GM19239 (cell line): ENCODE measurements around the gene CT47A7.
"Not testable (repeated sequence)": the region's sequence is repeated elsewhere in the genome, so short reads cannot be mapped to it uniquely, and the experiment has no call there.

Source experiments
- DNase-seq: peaks from one replicate; pipeline ENCODE4 v3.0.0; 2011; ENCODE audit warnings: low spot score; ENCODE audit not compliant: insufficient read length
- FAIRE-seq: peaks from 2 replicates; lab custom pipeline; 2011; peaks lifted over from hg19 to GRCh38; lab: Jason Lieb, UNC

CT47A7 gene

DNA sequence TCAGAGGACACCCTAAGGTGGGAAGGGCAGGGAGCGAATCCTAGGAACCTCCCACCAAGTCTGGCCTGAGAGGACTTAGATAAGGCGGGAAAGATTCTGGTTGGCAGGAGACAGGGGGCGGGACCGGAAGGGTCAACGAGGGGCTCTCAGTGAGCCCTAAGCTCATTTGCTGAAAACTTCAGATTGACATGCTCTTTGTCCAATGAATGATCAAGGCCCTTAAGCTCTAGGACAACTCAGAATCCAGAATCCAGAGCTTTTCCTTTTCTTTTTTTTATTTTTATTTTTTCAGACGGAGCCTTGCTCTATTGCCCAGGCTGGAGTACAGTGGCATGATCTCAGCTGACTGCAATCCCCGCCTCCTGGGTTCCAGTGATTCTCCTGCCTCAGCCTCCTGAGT, at the start of gene CT47A7:
Gene CT47A7, minus strand, starts transcription at position 101 of the 400 bp plus-strand sequence. CDS start 255 bp downstream, outside the sequence.
- DNase-seq, FAIRE-seq: not testable (repeated sequence)

DNA sequence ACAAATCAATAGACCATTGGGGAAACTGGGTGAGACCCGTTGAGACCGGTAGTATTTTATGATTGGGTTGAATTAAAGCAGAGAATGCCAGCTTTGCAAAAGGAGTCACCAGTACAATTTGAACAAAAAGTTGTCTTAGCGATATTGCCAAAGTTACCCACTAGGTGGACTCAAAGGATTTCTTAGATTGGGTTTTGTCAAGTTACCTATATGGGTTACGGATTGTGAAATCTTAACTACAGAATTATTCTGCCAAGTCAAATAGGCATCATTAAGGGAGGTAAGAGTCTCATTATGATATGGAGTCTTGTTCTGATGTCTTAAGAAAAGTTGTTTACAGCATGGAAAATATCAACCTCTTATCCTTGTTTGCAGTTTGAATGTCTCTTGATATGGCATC, 44.2 kb upstream of the CT47A7 start:
- DNase-seq (no peak), FAIRE-seq (peak; percentile 74)

DNA sequence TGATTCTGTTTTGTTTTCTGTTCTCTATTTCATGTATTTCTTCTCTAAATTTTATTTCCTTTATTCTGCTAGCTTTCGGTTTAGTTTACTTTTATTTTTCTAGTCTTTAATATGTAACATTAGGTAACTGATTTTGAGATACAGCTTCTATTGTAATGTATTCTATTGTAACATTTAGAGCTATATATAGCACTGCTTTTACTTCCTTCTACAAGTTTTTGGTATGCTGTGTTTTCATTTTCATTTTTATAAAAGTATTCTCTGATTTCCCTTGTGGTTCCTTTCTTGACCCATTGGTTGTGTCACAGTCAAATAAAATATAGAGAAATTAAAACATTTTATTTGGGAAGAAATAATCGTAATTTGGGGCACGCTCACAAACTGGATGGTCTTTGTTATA, 43.0 kb upstream of the CT47A7 start:
- DNase-seq (no peak), FAIRE-seq (no peak)

DNA sequence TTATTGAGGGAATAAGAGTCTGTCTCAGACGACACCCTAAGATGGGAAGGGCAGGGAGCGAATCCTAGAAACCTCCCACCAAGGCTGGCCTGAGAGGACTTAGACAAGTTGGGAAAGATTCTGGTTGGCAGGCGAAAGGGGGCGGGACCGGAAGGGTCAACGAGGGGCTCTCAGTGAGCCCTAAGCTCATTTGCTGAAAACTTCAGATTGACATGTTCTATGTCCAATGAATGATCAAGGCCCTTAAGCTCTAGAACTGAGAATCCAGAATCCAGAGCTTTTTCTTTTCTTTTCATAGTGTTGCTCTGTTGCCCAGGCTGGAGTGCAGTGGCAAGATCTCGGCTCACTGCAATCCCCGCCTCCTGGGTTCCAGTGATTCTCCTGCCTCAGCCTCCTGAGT, 29.3 kb upstream of the CT47A7 start, which contains the start of gene CT47A1:
Gene CT47A1, minus strand, starts transcription at position 101 of the 400 bp plus-strand sequence. CDS start 231 bp downstream, outside the sequence.
- FAIRE-seq, DNase-seq: not testable (repeated sequence)
